IMR-90 (cell line): ENCODE measurements around the gene ARPIN. TPM values are rescaled to one million over a fixed set of nuclear protein-coding genes. Genes with fewer than 3 reads are reported as not detected.

ENCODE experiments used
- ATAC-seq: fragments of 200-7000 bp; cut with Tn5 transposase; 2 replicates; pipeline ENCODE4 v1.9.1; 2020; ENCODE audit warnings: low read depth, mild to moderate bottlenecking, moderate library complexity
- BruUV-seq: library from RNA; stranded (reverse); fragments of 400-500 nt; replicated peaks from 2 replicates; lab custom pipeline; 2021; lab: Mats Ljungman, UMichigan
- CTCF ChIA-PET: fragments of 300-600 bp; formaldehyde crosslinking; extraction: SDS; loops from one replicate; lab custom pipeline; 2021; ENCODE audit warnings: antibody characterized with exemption; lab: Yijun Ruan, JAX
- POLR2A ChIA-PET: fragments of 300-600 bp; sonication (Branson Sonifier 250); formaldehyde crosslinking; loops from one replicate; lab custom pipeline; 2022; ENCODE audit warnings: antibody characterized with exemption; ENCODE audit not compliant: unreplicated experiment; lab: Charles Lee
- DNase-seq: peaks from one replicate; pipeline ENCODE4 v3.0.0; 2013
- H2AFZ ChIP-seq: replicated peaks from 2 replicates; pipeline ENCODE3; 2013; ENCODE audit warnings: low read length, mild to moderate bottlenecking; ENCODE audit not compliant: poor library complexity
- H2AK5ac ChIP-seq: 2 replicates; pipeline ENCODE4 v1.6.1; 2013; ENCODE audit warnings: low read depth, low read length, inconsistent platforms
- H2AK9ac ChIP-seq: replicated peaks from 2 replicates; pipeline ENCODE3; 2013; ENCODE audit warnings: mild to moderate bottlenecking, low read depth, low read length, moderate library complexity; ENCODE audit not compliant: poor library complexity
- H2BK120ac ChIP-seq: 2 replicates; pipeline ENCODE4 v1.6.1; 2013; ENCODE audit warnings: low read depth, low read length, inconsistent platforms
- H2BK15ac ChIP-seq: 3 replicates; pipeline ENCODE4 v1.6.1; 2013; ENCODE audit warnings: low read depth, low read length, inconsistent platforms
- H2BK20ac ChIP-seq: 2 replicates; pipeline ENCODE4 v1.6.1; 2013; ENCODE audit warnings: low read depth, mild to moderate bottlenecking, inconsistent platforms, low read length, moderate library complexity
- H2BK5ac ChIP-seq: 2 replicates; pipeline ENCODE4 v1.6.1; 2013; ENCODE audit warnings: mild to moderate bottlenecking, low read depth, low read length, inconsistent platforms; ENCODE audit not compliant: poor library complexity, severe bottlenecking
- H3K14ac ChIP-seq: replicated peaks from 2 replicates; pipeline ENCODE4 v1.6.1; 2013; ENCODE audit warnings: low read depth, low read length, inconsistent platforms
- H3K18ac ChIP-seq: 2 replicates; pipeline ENCODE4 v1.6.1; 2013; ENCODE audit warnings: low read depth, low read length, control low read depth
- H3K23ac ChIP-seq: 2 replicates; pipeline ENCODE4 v1.6.1; 2013; ENCODE audit warnings: low read depth, low read length, inconsistent platforms
- H3K27ac ChIP-seq: 2 replicates; pipeline ENCODE4 v1.5.1; 2013; ENCODE audit warnings: mild to moderate bottlenecking, control low read depth, low read length; ENCODE audit not compliant: insufficient read depth
- H3K27me3 ChIP-seq: 2 replicates; pipeline ENCODE4 v1.6.1; 2013; ENCODE audit warnings: low read length; ENCODE audit not compliant: control insufficient read depth, insufficient read depth
- H3K36me3 ChIP-seq: 2 replicates; pipeline ENCODE4 v1.6.1; 2013; ENCODE audit warnings: low read length, mixed read lengths; ENCODE audit not compliant: control insufficient read depth, insufficient read depth
- H3K4ac ChIP-seq: 2 replicates; pipeline ENCODE4 v1.6.1; 2013; ENCODE audit warnings: low read depth, low read length, inconsistent platforms
- H3K4me1 ChIP-seq: 2 replicates; pipeline ENCODE4 v1.6.1; 2013; ENCODE audit warnings: low read length, mixed read lengths; ENCODE audit not compliant: control insufficient read depth, insufficient read depth
- H3K4me2 ChIP-seq: 2 replicates; pipeline ENCODE4 v1.6.1; 2013; ENCODE audit warnings: low read depth, mild to moderate bottlenecking, control low read depth, low read length, moderate library complexity
- H3K4me3 ChIP-seq: 2 replicates; pipeline ENCODE4 v1.5.1; 2013; ENCODE audit warnings: low read depth, mild to moderate bottlenecking, control low read depth, low read length, moderate library complexity; ENCODE audit not compliant: insufficient read depth
- H3K56ac ChIP-seq: 2 replicates; pipeline ENCODE4 v1.6.1; 2013; ENCODE audit warnings: low read length, inconsistent platforms; ENCODE audit not compliant: insufficient read depth; ENCODE audit errors: extremely low read depth
- H3K79me1 ChIP-seq, 2 experiments: 2 replicates each; pipeline ENCODE4 v1.6.1; 2013; ENCODE audit warnings: low read length in 2 of 2, inconsistent platforms in 1 of 2, low read depth in 1 of 2
- H3K9ac ChIP-seq: 2 replicates; pipeline ENCODE4 v1.6.1; 2013; ENCODE audit warnings: low read depth, low read length, control low read depth
- H3K9me1 ChIP-seq: 2 replicates; pipeline ENCODE4 v1.6.1; 2013; ENCODE audit warnings: low read length, inconsistent platforms; ENCODE audit not compliant: insufficient read depth
- H3K9me3 ChIP-seq: 2 replicates; pipeline ENCODE4 v1.6.1; 2013; ENCODE audit warnings: low read length; ENCODE audit not compliant: control insufficient read depth, insufficient read depth
- H4K20me1 ChIP-seq: 2 replicates; pipeline ENCODE4 v1.6.1; 2013; ENCODE audit warnings: low read length, inconsistent platforms; ENCODE audit not compliant: insufficient read depth
- H4K5ac ChIP-seq: 2 replicates; pipeline ENCODE4 v1.6.1; 2013; ENCODE audit warnings: mild to moderate bottlenecking, low read depth, low read length, control low read depth
- H4K8ac ChIP-seq, 2 experiments: 2 replicates each; pipeline ENCODE4 v1.6.1; 2013; ENCODE audit warnings: low read depth in 2 of 2, low read length in 2 of 2, control low read depth in 1 of 2, inconsistent platforms in 1 of 2
- H4K91ac ChIP-seq: 2 replicates; pipeline ENCODE4 v1.6.1; 2013; ENCODE audit warnings: low read depth, low read length, inconsistent platforms; ENCODE audit not compliant: insufficient read depth
- BHLHE40 ChIP-seq: fragments of 150-350 bp; IDR thresholded peaks from 2 replicates; pipeline ENCODE4 v1.6.1; 2016; ENCODE audit warnings: mild to moderate bottlenecking, low read depth, low read length
- CEBPB ChIP-seq: IDR thresholded peaks from 2 replicates; pipeline ENCODE4 v1.6.1; 2012; ENCODE audit warnings: low read depth, low read length, improper control_type of control experiment
- CHD1 ChIP-seq: IDR thresholded peaks from 2 replicates; pipeline ENCODE4 v1.6.1; 2012; ENCODE audit warnings: low read depth, low read length, improper control_type of control experiment
- FOS ChIP-seq: fragments of 150-350 bp; IDR thresholded peaks from 2 replicates; pipeline ENCODE4 v1.6.1; 2016; ENCODE audit warnings: low read depth, low read length
- MAFK ChIP-seq: IDR thresholded peaks from 2 replicates; pipeline ENCODE4 v1.6.1; 2012; ENCODE audit warnings: low read depth, low read length, improper control_type of control experiment
- MAZ ChIP-seq: IDR thresholded peaks from 2 replicates; pipeline ENCODE4 v1.6.1; 2012; ENCODE audit warnings: low read depth, mild to moderate bottlenecking, low read length, improper control_type of control experiment, moderate library complexity, borderline replicate concordance
- MXI1 ChIP-seq: IDR thresholded peaks from 2 replicates; pipeline ENCODE4 v1.6.1; 2012; ENCODE audit warnings: low read depth, mild to moderate bottlenecking, low read length, moderate library complexity, borderline replicate concordance
- NFE2L2 ChIP-seq: fragments of 150-350 bp; IDR thresholded peaks from 2 replicates; pipeline ENCODE4 v1.6.1; 2016; ENCODE audit warnings: low read depth, mild to moderate bottlenecking, low read length
- POLR2A ChIP-seq: IDR thresholded peaks from 2 replicates; pipeline ENCODE4 v1.6.1; 2012; ENCODE audit warnings: mild to moderate bottlenecking, low read depth, low read length
- RAD21 ChIP-seq: IDR thresholded peaks from 2 replicates; pipeline ENCODE4 v1.6.1; 2012; ENCODE audit warnings: low read length, improper control_type of control experiment
- RCOR1 ChIP-seq: IDR thresholded peaks from 2 replicates; pipeline ENCODE4 v1.6.1; 2012; ENCODE audit warnings: mild to moderate bottlenecking, low read length, improper control_type of control experiment; ENCODE audit not compliant: insufficient replicate concordance
- SMC3 ChIP-seq: fragments of 150-350 bp; IDR thresholded peaks from 2 replicates; pipeline ENCODE4 v1.6.1; 2016; ENCODE audit warnings: low read depth, mild to moderate bottlenecking, antibody characterized with exemption, low read length, moderate library complexity
- WGBS, 2 experiments: methylation state at CpG; one replicate each; pipeline versions ENCODE4 v1.1.5 to v1.1.7; 2013; ENCODE audit warnings: missing lambda C conversion rate in 2 of 2; ENCODE audit not compliant: insufficient read length in 1 of 2; ENCODE audit errors: extremely low coverage in 2 of 2; 5-methylcytosine and 5-hydroxymethylcytosine counted together
- dilution Hi-C: fragments of 300-500 bp; cut with HindIII; formaldehyde crosslinking; loops from one replicate; pipeline ENCODE4 v1.14.3; 2018; ENCODE audit warnings: low sequenced_read_pairs; ENCODE audit not compliant: unreplicated experiment
- in situ Hi-C: fragments of 300-500 bp; cut with MboI; formaldehyde crosslinking; loops from 3 replicates; pipeline ENCODE4 v1.14.3; 2019; ENCODE audit warnings: low sequenced_read_pairs, inconsistent platforms, mixed read lengths
- intact Hi-C: fragments of 100-400 bp; cut with micrococcal nuclease; formaldehyde crosslinking; loops from 2 replicates; pipeline ENCODE4 v1.10.0; 2022
- polyA plus RNA-seq, 3 experiments: library from polyadenylated mRNA; depleted of rRNA; stranded (reverse); fragments of >200 nt; gene quantifications; 2 replicates each; pipeline ENCODE4 v1.2.3, GENCODE V29; 2012; ENCODE audit warnings: low replicate concordance in 1 of 3
- total RNA-seq: library from RNA; depleted of rRNA; stranded (reverse); fragments of >200 nt; gene quantifications from 2 replicates; pipeline ENCODE4 v1.2.3, GENCODE V29; 2012
- TF ChIP-seq, protein P1 (sequence below): fragments of 150-350 bp; IDR thresholded peaks from 2 replicates; pipeline ENCODE4 v1.6.1; 2017; ENCODE audit warnings: mild to moderate bottlenecking, antibody characterized with exemption, low read length, low read depth
- TF ChIP-seq, protein P2 (sequence below): conservative IDR thresholded peaks from 2 replicates; pipeline ENCODE4 v1.5.1; 2012; ENCODE audit warnings: mild to moderate bottlenecking, low read depth, low read length, improper control_type of control experiment
- TF ChIP-seq, protein P3 (sequence below): fragments of 150-350 bp; IDR thresholded peaks from 2 replicates; pipeline ENCODE4 v1.6.1; 2016; ENCODE audit warnings: low read depth, mild to moderate bottlenecking, low read length, moderate library complexity, borderline replicate concordance

The ARPIN gene
- total and polyA plus RNA-seq, 2 of the 4 experiments (the other 2 are of a cell fraction), result 3.9 to 8.8 TPM

DNA sequence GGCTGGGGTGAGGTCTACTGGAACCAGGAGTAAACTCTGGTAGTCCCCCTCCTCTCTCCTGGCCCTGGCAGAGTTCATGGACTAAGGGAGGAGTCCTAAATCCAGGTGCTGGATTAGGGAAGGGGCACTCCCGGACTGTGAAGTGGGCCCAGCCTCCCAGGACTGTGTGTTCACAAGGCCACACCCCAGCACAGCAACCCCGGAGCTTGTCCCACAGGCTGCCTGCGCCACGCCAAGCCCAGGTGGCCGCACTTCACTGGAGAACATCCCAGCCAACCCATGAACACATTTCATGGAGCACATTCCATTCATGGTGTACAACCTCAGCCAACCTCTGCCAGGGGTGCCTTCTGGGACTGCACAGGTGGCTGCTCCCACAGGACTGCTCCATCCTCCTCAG lies 8.2 kb downstream of the ARPIN start:
- H2BK15ac ChIP-seq, result no peak overlapping the region
- POLR2A ChIA-PET, result no interaction called here
- H3K27me3 ChIP-seq, result no peaks in the 10 kb centered on the region
- no peak for TF ChIP-seq BHLHE40
- TF ChIP-seq MAFK, result no peak
- TF ChIP-seq, protein P1, sequence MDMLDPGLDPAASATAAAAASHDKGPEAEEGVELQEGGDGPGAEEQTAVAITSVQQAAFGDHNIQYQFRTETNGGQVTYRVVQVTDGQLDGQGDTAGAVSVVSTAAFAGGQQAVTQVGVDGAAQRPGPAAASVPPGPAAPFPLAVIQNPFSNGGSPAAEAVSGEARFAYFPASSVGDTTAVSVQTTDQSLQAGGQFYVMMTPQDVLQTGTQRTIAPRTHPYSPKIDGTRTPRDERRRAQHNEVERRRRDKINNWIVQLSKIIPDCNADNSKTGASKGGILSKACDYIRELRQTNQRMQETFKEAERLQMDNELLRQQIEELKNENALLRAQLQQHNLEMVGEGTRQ, result no peak
- TF ChIP-seq NFE2L2, result no peak
- TF ChIP-seq FOS, result no peak
- TF ChIP-seq MXI1, result no peak
- TF ChIP-seq MAZ, result no peak
- no peak for TF ChIP-seq RAD21
- no peak for TF ChIP-seq POLR2A
- TF ChIP-seq, protein P2, sequence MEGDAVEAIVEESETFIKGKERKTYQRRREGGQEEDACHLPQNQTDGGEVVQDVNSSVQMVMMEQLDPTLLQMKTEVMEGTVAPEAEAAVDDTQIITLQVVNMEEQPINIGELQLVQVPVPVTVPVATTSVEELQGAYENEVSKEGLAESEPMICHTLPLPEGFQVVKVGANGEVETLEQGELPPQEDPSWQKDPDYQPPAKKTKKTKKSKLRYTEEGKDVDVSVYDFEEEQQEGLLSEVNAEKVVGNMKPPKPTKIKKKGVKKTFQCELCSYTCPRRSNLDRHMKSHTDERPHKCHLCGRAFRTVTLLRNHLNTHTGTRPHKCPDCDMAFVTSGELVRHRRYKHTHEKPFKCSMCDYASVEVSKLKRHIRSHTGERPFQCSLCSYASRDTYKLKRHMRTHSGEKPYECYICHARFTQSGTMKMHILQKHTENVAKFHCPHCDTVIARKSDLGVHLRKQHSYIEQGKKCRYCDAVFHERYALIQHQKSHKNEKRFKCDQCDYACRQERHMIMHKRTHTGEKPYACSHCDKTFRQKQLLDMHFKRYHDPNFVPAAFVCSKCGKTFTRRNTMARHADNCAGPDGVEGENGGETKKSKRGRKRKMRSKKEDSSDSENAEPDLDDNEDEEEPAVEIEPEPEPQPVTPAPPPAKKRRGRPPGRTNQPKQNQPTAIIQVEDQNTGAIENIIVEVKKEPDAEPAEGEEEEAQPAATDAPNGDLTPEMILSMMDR, result no peak
- no peak for TF ChIP-seq CEBPB
- no peak for TF ChIP-seq SMC3
- TF ChIP-seq, protein P3, sequence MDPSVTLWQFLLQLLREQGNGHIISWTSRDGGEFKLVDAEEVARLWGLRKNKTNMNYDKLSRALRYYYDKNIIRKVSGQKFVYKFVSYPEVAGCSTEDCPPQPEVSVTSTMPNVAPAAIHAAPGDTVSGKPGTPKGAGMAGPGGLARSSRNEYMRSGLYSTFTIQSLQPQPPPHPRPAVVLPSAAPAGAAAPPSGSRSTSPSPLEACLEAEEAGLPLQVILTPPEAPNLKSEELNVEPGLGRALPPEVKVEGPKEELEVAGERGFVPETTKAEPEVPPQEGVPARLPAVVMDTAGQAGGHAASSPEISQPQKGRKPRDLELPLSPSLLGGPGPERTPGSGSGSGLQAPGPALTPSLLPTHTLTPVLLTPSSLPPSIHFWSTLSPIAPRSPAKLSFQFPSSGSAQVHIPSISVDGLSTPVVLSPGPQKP, result no peak
- TF ChIP-seq RCOR1, result no peak
- TF ChIP-seq CHD1, result no peak
- H3K18ac ChIP-seq, result no peak overlapping the region
- H3K14ac ChIP-seq, result no peak overlapping the region
- no peak overlapping the region for H4K8ac ChIP-seq
- H2AK5ac ChIP-seq, result no peak overlapping the region
- intact Hi-C loops, result no loop called here
- H4K20me1 ChIP-seq, result no peaks in the 10 kb centered on the region; the same call in 1 of the 2 replicates
- no peak overlapping the region for H3K4ac ChIP-seq
- no peaks in the 10 kb centered on the region for H3K9me3 ChIP-seq
- no peak overlapping the region for H2BK120ac ChIP-seq
- peaks cover 27% of the 10 kb centered on the region for H3K36me3 ChIP-seq
- DNase-seq, result no peak
- dilution Hi-C loops, result no loop called here
- no peak overlapping the region for H3K9ac ChIP-seq
- WGBS, 2 experiments, result 100% methylated on average over 4 of the region's 5 CpGs; no CpG with 5 or more reads in 1 of the 2 experiments
- in situ Hi-C loops, result no loop called here
- no peak for ATAC-seq
- H2AFZ ChIP-seq, result no peak overlapping the region
- CTCF ChIA-PET, result no interaction called here
- no peak overlapping the region for H2AK9ac ChIP-seq
- H3K56ac ChIP-seq, result no peak overlapping the region
- H2BK5ac ChIP-seq, result no peak overlapping the region
- H3K27ac ChIP-seq, result no peak overlapping the region
- H3K79me1 ChIP-seq, result no peaks in the 10 kb centered on the region
- H3K9me1 ChIP-seq, result no peaks in the 10 kb centered on the region
- no peak overlapping the region for H2BK20ac ChIP-seq
- H3K4me3 ChIP-seq, result no peak overlapping the region
- no peak overlapping the region for H4K91ac ChIP-seq
- no TSS peak for BruUV-seq
- no peak overlapping the region for H3K4me2 ChIP-seq
- no peak overlapping the region for H4K5ac ChIP-seq
- H3K4me1 ChIP-seq, result no peaks in the 10 kb centered on the region
- H3K23ac ChIP-seq, result no peak overlapping the region
